ENCODE measurements around the gene FLYWCH2.

GRCh38 chr16:2933701-2934100, 50.7 kb downstream of the FLYWCH2 start:
- TF ChIP-seq CTCF (IDR thresholded peaks at IDR 0.05; ENCODE audit: borderline replicate concordance, extremely low read depth, low read length, poor library complexity, severe bottlenecking) (no peak), EZH2 (IDR thresholded peaks at IDR 0.05; ENCODE audit: borderline replicate concordance, low read depth, low read length, severe bottlenecking) (no peak)

Measured in DND-41 (cell line).